ENCODE data around the gene OR52E5. TPM values are rescaled to one million over a fixed set of nuclear protein-coding genes. Genes with fewer than 3 reads are reported as not detected.

The OR52E5 gene
- total and polyA plus RNA-seq, 2 experiments from 2014 or later, result not detected

DNA sequence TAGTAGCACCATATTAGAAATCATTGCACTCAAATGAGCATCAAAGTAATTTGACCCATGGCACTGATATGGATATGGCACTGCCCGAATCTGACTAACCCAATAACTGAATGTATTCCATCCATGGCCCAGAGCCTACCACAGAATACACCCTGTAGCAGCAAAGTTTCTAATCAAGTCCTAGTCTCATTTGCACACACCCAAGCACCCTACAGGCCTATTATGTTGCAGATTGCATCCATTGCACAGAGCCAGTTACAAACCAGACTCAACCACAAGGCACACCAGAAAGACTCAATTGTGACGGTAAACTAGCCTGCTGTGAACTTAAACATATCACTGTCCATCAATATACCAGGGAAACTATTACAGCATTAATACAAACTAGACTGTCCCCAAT is 6.5 kb downstream of the OR52E5 start:
- Histone ChIP-seq H3K4me2 (no peak overlapping the region), H3K9me2 (replicated peaks; ENCODE audit: insufficient read depth) (no peaks in the 10 kb centered on the region), H4K20me1 (ENCODE audit: insufficient read depth, poor library complexity, severe bottlenecking) (no peaks in the 10 kb centered on the region), H2AFZ (no peak overlapping the region), H3K27me3 (no peaks in the 10 kb centered on the region), H3K27ac (no peak overlapping the region), H3K36me3 (replicated peaks; ENCODE audit: insufficient read depth, low read depth) (no peaks in the 10 kb centered on the region), H3K79me2 (no peaks in the 10 kb centered on the region), H3K9me3 (ENCODE audit: low read depth) (no peaks in the 10 kb centered on the region), H3K4me3 (no peak overlapping the region), H3K4me1 (ENCODE audit: insufficient read depth) (no peaks in the 10 kb centered on the region)
- DNase-seq (ENCODE audit: low spot score), result no peak
- 71% methylated on average over 2 of the region's 2 CpGs for WGBS (ENCODE audit: low lambda C conversion rate, missing lambda C conversion rate)
- TF ChIP-seq CTCF (IDR thresholded peaks at IDR 0.05; ENCODE audit: poor library complexity) (no peak), EZH2phosphoT487 (IDR thresholded peaks at IDR 0.05; ENCODE audit: low read depth, severe bottlenecking, unreplicated experiment) (no peak), EZH2 (IDR thresholded peaks at IDR 0.05; ENCODE audit: borderline replicate concordance) (no peak)

DNA sequence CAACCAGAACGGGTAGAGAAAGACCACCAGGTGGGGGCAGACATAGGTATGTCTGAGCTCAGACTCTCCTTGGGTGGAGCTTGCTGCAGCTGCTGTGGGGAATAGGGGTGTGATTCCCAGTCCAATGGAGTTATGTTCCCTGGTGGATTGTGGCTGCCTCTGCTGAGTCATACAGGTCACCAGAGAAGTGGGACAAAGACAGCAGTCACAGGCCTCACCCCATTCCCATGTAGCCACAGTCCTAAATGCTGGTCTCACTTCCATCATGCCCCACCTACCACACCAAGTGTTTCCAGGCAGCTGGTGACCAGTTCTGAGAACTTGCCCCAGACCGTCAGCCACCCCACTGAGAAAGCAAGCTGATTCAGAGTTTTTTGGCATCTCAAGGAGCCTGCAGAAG is 17.5 kb downstream of the OR52E5 start:
- H2AFZ ChIP-seq, result no peak overlapping the region
- TF ChIP-seq EZH2 (IDR thresholded peaks at IDR 0.05; ENCODE audit: borderline replicate concordance) (no peak), EZH2phosphoT487 (IDR thresholded peaks at IDR 0.05; ENCODE audit: low read depth, severe bottlenecking, unreplicated experiment) (no peak), CTCF (IDR thresholded peaks at IDR 0.05; ENCODE audit: poor library complexity) (no peak)
- H3K4me1 ChIP-seq (ENCODE audit: insufficient read depth), result no peaks in the 10 kb centered on the region
- no peaks in the 10 kb centered on the region for H3K79me2 ChIP-seq
- H3K4me2 ChIP-seq, result no peak overlapping the region
- no peaks in the 10 kb centered on the region for H3K9me2 ChIP-seq (replicated peaks; ENCODE audit: insufficient read depth)
- 73% methylated on average over 2 of the region's 2 CpGs for WGBS (ENCODE audit: low lambda C conversion rate, missing lambda C conversion rate)
- H3K27ac ChIP-seq, result no peak overlapping the region
- H3K36me3 ChIP-seq (replicated peaks; ENCODE audit: insufficient read depth, low read depth), result no peaks in the 10 kb centered on the region
- no peak overlapping the region for H3K4me3 ChIP-seq
- no peak for DNase-seq (ENCODE audit: low spot score)
- no peaks in the 10 kb centered on the region for H4K20me1 ChIP-seq (ENCODE audit: insufficient read depth, poor library complexity, severe bottlenecking)
- no peaks in the 10 kb centered on the region for H3K27me3 ChIP-seq
- no peaks in the 10 kb centered on the region for H3K9me3 ChIP-seq (ENCODE audit: low read depth)

DNA sequence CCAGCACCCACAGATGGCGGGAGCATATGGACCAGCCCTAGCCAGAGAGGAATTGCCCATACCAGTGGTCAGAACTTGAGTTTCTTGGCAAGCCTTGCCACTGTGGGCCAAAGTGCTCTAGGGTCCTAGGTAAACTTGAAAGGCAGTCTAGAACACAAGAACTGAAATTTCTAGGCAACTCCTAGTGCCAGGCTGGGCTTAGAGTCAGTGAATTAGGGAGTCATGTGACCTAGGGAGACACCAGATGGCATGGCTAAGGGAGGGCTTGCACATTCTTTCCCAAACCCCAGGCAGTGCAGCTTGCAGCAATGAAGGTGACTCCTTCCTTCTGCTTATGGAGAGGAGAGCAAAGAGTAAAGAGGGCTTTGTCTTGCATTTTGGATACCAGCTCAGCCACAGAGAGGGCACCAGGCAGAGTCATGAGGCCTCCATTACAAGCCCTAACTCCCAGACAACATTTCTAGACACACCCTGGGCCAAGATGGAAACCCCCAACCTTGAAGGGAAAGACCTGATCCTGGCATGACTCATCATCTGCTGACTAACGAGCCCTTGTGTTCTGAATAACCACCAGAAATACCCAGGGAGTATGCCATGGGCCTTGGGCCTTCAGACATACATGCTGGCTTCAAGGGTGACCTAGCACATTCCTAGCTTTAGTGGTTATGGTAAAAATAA is 29.9 kb downstream of the OR52E5 start:
- no peaks in the 10 kb centered on the region for H3K9me3 ChIP-seq (ENCODE audit: low read depth)
- H3K27ac ChIP-seq, result no peak overlapping the region
- no peaks in the 10 kb centered on the region for H3K9me2 ChIP-seq (replicated peaks; ENCODE audit: insufficient read depth)
- H2AFZ ChIP-seq, result no peak overlapping the region
- TF ChIP-seq CTCF (IDR thresholded peaks at IDR 0.05; ENCODE audit: poor library complexity) (no peak), EZH2 (IDR thresholded peaks at IDR 0.05; ENCODE audit: borderline replicate concordance) (no peak), EZH2phosphoT487 (IDR thresholded peaks at IDR 0.05; ENCODE audit: low read depth, severe bottlenecking, unreplicated experiment) (no peak)
- H3K4me1 ChIP-seq (ENCODE audit: insufficient read depth), result no peaks in the 10 kb centered on the region
- H3K4me2 ChIP-seq, result no peak overlapping the region
- no peaks in the 10 kb centered on the region for H4K20me1 ChIP-seq (ENCODE audit: insufficient read depth, poor library complexity, severe bottlenecking)
- no peaks in the 10 kb centered on the region for H3K36me3 ChIP-seq (replicated peaks; ENCODE audit: insufficient read depth, low read depth)
- 83% methylated on average over 2 of the region's 2 CpGs for WGBS (ENCODE audit: low lambda C conversion rate, missing lambda C conversion rate)
- no peak overlapping the region for H3K4me3 ChIP-seq
- no peaks in the 10 kb centered on the region for H3K27me3 ChIP-seq
- no peak for DNase-seq (ENCODE audit: low spot score)
- H3K79me2 ChIP-seq, result no peaks in the 10 kb centered on the region

DNA sequence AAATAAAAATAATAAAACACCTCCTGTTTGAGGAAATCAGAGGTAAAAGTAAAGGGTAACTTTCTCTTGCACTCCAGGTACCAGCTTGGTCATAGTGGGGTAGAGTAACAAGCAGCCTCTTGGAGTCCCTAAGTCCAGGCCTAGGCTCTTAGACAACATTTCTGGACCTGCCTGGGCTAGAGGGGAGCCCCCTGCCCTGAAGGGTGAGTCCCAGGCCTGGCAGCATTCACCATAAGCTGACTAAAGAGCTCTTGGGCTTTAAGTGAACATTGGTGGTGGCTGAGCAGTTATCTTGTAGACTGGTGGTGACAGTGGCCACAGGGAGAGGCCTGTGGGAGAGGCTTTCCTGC is 30.4 kb downstream of the OR52E5 start:
- Histone ChIP-seq H3K4me2 (no peak overlapping the region), H3K9me2 (replicated peaks; ENCODE audit: insufficient read depth) (no peaks in the 10 kb centered on the region), H4K20me1 (ENCODE audit: insufficient read depth, poor library complexity, severe bottlenecking) (no peaks in the 10 kb centered on the region), H3K4me1 (ENCODE audit: insufficient read depth) (no peaks in the 10 kb centered on the region), H3K27ac (no peak overlapping the region), H3K27me3 (no peaks in the 10 kb centered on the region), H3K36me3 (replicated peaks; ENCODE audit: insufficient read depth, low read depth) (no peaks in the 10 kb centered on the region), H3K4me3 (no peak overlapping the region), H3K79me2 (no peaks in the 10 kb centered on the region), H2AFZ (no peak overlapping the region), H3K9me3 (ENCODE audit: low read depth) (no peaks in the 10 kb centered on the region)
- DNase-seq (ENCODE audit: low spot score), result no peak
- TF ChIP-seq EZH2phosphoT487 (IDR thresholded peaks at IDR 0.05; ENCODE audit: low read depth, severe bottlenecking, unreplicated experiment) (no peak), CTCF (IDR thresholded peaks at IDR 0.05; ENCODE audit: poor library complexity) (no peak), EZH2 (IDR thresholded peaks at IDR 0.05; ENCODE audit: borderline replicate concordance) (no peak)

Measured in hepatocyte (in vitro differentiated cells).